Endothelial cell of coronary artery (primary cell): ENCODE measurements around the gene EID1. TPM values are rescaled to one million over a fixed set of nuclear protein-coding genes. Genes with fewer than 3 reads are reported as not detected.

ENCODE experiments used
- total RNA-seq: library from RNA; depleted of rRNA; stranded (reverse); fragments of >200 nt; gene quantifications from 2 replicates; pipeline ENCODE4 v1.2.3, GENCODE V29; 2014

EID1 gene, protein sequence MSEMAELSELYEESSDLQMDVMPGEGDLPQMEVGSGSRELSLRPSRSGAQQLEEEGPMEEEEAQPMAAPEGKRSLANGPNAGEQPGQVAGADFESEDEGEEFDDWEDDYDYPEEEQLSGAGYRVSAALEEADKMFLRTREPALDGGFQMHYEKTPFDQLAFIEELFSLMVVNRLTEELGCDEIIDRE
- 177 and 195 TPM in 2 replicates for total RNA-seq

DNA sequence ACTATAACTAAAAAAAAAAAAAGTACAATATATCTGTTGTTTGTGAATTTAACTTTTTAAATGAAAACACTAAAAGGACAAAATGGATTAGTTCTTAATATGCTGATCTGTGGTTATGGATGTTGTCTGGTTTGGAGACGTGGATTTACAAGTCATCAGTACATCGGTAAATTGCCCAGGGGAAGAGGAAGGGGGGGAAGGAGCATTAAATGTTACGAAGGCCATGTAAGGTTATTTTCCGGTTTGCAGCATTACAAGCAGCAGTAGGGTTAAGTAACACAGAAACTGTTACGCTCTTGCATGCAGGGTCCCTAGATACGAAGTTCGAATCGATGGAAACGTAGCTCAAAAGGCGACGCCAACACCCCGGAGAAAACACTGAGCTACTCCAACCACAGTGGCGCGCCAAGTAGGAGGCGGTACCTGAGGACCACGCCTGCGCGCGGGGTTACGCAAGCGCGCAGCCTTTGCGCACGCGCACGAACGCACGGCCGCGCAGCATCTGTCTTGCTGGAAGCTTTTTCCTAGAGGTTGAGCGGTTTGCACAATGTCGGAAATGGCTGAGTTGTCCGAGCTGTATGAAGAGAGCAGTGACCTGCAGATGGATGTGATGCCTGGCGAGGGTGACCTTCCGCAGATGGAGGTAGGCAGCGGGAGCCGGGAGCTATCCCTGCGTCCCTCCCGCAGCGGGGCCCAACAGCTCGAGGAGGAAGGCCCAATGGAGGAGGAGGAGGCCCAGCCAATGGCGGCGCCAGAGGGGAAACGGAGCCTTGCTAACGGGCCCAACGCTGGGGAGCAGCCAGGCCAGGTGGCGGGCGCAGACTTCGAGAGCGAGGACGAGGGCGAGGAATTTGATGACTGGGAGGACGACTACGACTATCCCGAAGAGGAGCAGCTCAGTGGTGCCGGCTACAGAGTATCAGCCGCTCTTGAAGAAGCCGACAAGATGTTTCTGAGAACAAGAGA is at the start of gene EID1:
Gene EID1, plus strand, starts transcription at position 505 of the 966 bp plus-strand sequence. Its CDS starts 43 bp downstream, at position 548.

Other genes starting within 250 kb of the EID1 start
- 116 and 315 TPM in 2 replicates for gene FBN1, start 232.4 kb upstream of the EID1 start, total RNA-seq
- 6.4 and 7.4 TPM in 2 replicates for gene CEP152, start 67.1 kb upstream of the EID1 start, total RNA-seq
- 0.09 and 0.54 TPM in 2 replicates for gene SHC4, start 85.8 kb downstream of the EID1 start, total RNA-seq
- gene SECISBP2L, start 168.3 kb downstream of the EID1 start, total RNA-seq = 16.3 and 25.1 TPM in 2 replicates